GM23338 (cell line): ENCODE data around the gene CDK4. TPM values are rescaled to one million over a fixed set of nuclear protein-coding genes. Genes with fewer than 3 reads are reported as not detected.

ENCODE experiments used
- ATAC-seq: fragments of 200-7000 bp; cut with Tn5 transposase; 3 replicates; pipeline ENCODE4 v1.9.1; 2020
- DNase-seq: peaks from one replicate; pipeline ENCODE4 v3.0.0-alpha.2; 2015; ENCODE audit warnings: low spot score
- H2AFZ ChIP-seq: fragments of 200-600 bp; sonication (generic); 2 replicates; pipeline ENCODE4 v1.8.0; 2016; ENCODE audit warnings: antibody characterized with exemption, mild to moderate bottlenecking, moderate library complexity
- H3F3A ChIP-seq: fragments of 200-600 bp; sonication (generic); replicated peaks from 2 replicates; pipeline ENCODE4 v1.8.0; 2017; ENCODE audit warnings: antibody characterized with exemption, mixed run types, low read depth
- H3K27ac ChIP-seq: fragments of 200-600 bp; sonication (generic); 2 replicates; pipeline ENCODE4 v1.6.1; 2016; ENCODE audit warnings: low read depth
- H3K27me3 ChIP-seq: fragments of 200-600 bp; sonication (generic); 2 replicates; pipeline ENCODE4 v1.8.0; 2016; ENCODE audit warnings: mild to moderate bottlenecking, mixed run types, moderate library complexity; ENCODE audit not compliant: insufficient read depth
- H3K36me3 ChIP-seq: fragments of 200-600 bp; sonication (generic); 2 replicates; pipeline ENCODE4 v1.8.0; 2016; ENCODE audit warnings: mild to moderate bottlenecking; ENCODE audit not compliant: insufficient read depth
- H3K4me1 ChIP-seq: fragments of 200-600 bp; sonication (generic); 2 replicates; pipeline ENCODE4 v1.8.0; 2016; ENCODE audit warnings: mild to moderate bottlenecking, moderate library complexity; ENCODE audit not compliant: insufficient read depth
- H3K4me2 ChIP-seq: fragments of 200-600 bp; sonication (generic); 2 replicates; pipeline ENCODE4 v1.7.1; 2017; ENCODE audit warnings: mixed run types
- H3K4me3 ChIP-seq: fragments of 200-600 bp; sonication (generic); 2 replicates; pipeline ENCODE4 v1.6.1; 2016; ENCODE audit warnings: mixed run types
- H3K79me2 ChIP-seq: fragments of 200-600 bp; sonication (generic); replicated peaks from 2 replicates; pipeline ENCODE4 v1.8.0; 2017; ENCODE audit warnings: mild to moderate bottlenecking; ENCODE audit not compliant: insufficient read depth
- H3K9me2 ChIP-seq: fragments of 200-600 bp; sonication (generic); 2 replicates; pipeline ENCODE4 v1.8.0; 2017; ENCODE audit not compliant: insufficient read depth
- H4K20me1 ChIP-seq: fragments of 200-600 bp; sonication (generic); replicated peaks from 2 replicates; pipeline ENCODE4 v1.8.0; 2017; ENCODE audit warnings: mild to moderate bottlenecking; ENCODE audit not compliant: insufficient read depth
- H3K27ac Mint-ChIP-seq: 2 replicates; pipeline ENCODE4 v1.8.0; 2020; ENCODE audit warnings: inconsistent platforms, mild to moderate bottlenecking, moderate library complexity, mixed read lengths
- H3K27me3 Mint-ChIP-seq: 3 replicates; pipeline ENCODE4 v1.8.0; 2022; ENCODE audit warnings: low read depth, mild to moderate bottlenecking, moderate library complexity, mixed read lengths, inconsistent platforms; ENCODE audit not compliant: insufficient read depth, poor library complexity
- H3K36me3 Mint-ChIP-seq: 3 replicates; pipeline ENCODE4 v1.8.0; 2021; ENCODE audit warnings: low read depth, mild to moderate bottlenecking, inconsistent platforms, moderate library complexity, mixed read lengths
- H3K4me1 Mint-ChIP-seq: 3 replicates; pipeline ENCODE4 v1.8.0; 2020; ENCODE audit warnings: mild to moderate bottlenecking, inconsistent platforms, mixed read lengths
- H3K4me3 Mint-ChIP-seq: 3 replicates; pipeline ENCODE4 v1.8.0; 2021; ENCODE audit warnings: moderate library complexity, mild to moderate bottlenecking, inconsistent platforms, mixed read lengths
- H3K9me3 Mint-ChIP-seq: 3 replicates; pipeline ENCODE4 v1.8.0; 2020; ENCODE audit warnings: moderate library complexity, mild to moderate bottlenecking, inconsistent platforms, mixed read lengths
- EZH2 ChIP-seq: fragments of 200-600 bp; sonication (generic); IDR thresholded peaks from one replicate; pipeline ENCODE4 v1.8.0; 2017; ENCODE audit warnings: antibody characterized with exemption, mild to moderate bottlenecking, low read depth; ENCODE audit not compliant: unreplicated experiment
- EZH2phosphoT487 ChIP-seq: fragments of 200-600 bp; sonication (generic); IDR thresholded peaks from one replicate; pipeline ENCODE4 v1.8.1; 2018; ENCODE audit warnings: antibody characterized with exemption; ENCODE audit not compliant: unreplicated experiment
- NANOG ChIP-seq: IDR thresholded peaks from 2 replicates; pipeline ENCODE4 v1.6.1; 2016; ENCODE audit warnings: antibody characterized with exemption, borderline replicate concordance
- POLR2AphosphoS5 ChIP-seq: IDR thresholded peaks from 2 replicates; pipeline ENCODE4 v1.6.1; 2016; ENCODE audit warnings: antibody characterized with exemption, low read depth
- REST ChIP-seq: IDR thresholded peaks from one replicate; pipeline ENCODE4 v1.6.1; 2018; ENCODE audit warnings: antibody characterized with exemption; ENCODE audit not compliant: unreplicated experiment
- STAT1 ChIP-seq: IDR thresholded peaks from one replicate; pipeline ENCODE4 v1.6.1; 2016; ENCODE audit warnings: antibody characterized with exemption; ENCODE audit not compliant: unreplicated experiment
- polyA plus RNA-seq: library from polyadenylated mRNA; unstranded; fragments of >200 nt; fragmentation: Nextera tagmentation; extraction: Ambion mirVana; gene quantifications from 2 replicates; pipeline ENCODE4 v1.2.1, GENCODE V29; 2016
- total RNA-seq: library from RNA; depleted of rRNA; stranded (reverse); fragments of >200 nt; shearing (Covaris generic); gene quantifications from 2 replicates; pipeline ENCODE4 v1.2.3, GENCODE V29; 2014

The CDK4 gene
- total and polyA plus RNA-seq, 2 experiments from 2014 or later = 105 to 198 TPM

- TF ChIP-seq STAT1 = no peak
- TF ChIP-seq NANOG = no peak
- no peak for TF ChIP-seq EZH2
- no peak for TF ChIP-seq REST
- TF ChIP-seq EZH2phosphoT487 = no peak
- peak; percentile 63 for TF ChIP-seq POLR2AphosphoS5
- no peak overlapping the region for H3K27ac ChIP-seq
- peaks cover 11% of the 10 kb centered on the region for H3F3A ChIP-seq
- H3K9me2 ChIP-seq = no peaks in the 10 kb centered on the region
- H3K4me1 Mint-ChIP-seq = peaks cover 36% of the 10 kb centered on the region
- H3K27me3 ChIP-seq = peaks cover 81% of the 10 kb centered on the region
- peak overlapping the region; percentile 97 for H3K4me2 ChIP-seq
- H3K4me1 ChIP-seq = peaks cover 21% of the 10 kb centered on the region; the same call in 1 of the 2 replicates
- peak overlapping the region; percentile 68 for H3K4me3 Mint-ChIP-seq
- H3K79me2 ChIP-seq = no peaks in the 10 kb centered on the region
- no peaks in the 10 kb centered on the region for H3K9me3 Mint-ChIP-seq
- H3K27me3 Mint-ChIP-seq = peaks cover 53% of the 10 kb centered on the region
- H3K36me3 Mint-ChIP-seq = peaks cover 18% of the 10 kb centered on the region
- ATAC-seq = peak; percentile 9
- peak overlapping the region; percentile 83 for H3K4me3 ChIP-seq
- DNase-seq = peak; percentile 60
- no peak overlapping the region for H3K27ac Mint-ChIP-seq
- peak overlapping the region; percentile 95 for H2AFZ ChIP-seq
- H3K36me3 ChIP-seq = no peaks in the 10 kb centered on the region; the same call in 1 of the 2 replicates
- H4K20me1 ChIP-seq = 0 out of 2 replicates have a peak, but pooled peaks cover under 1% of the 10 kb centered on the region
Measured at GRCh38 chr12:57764662-57765002, 12.5 kb upstream of the CDK4 start.

- H3K9me2 ChIP-seq = no peaks in the 10 kb centered on the region
- Mint-ChIP-seq H3K27ac (no peak overlapping the region; the same call in 1 of the 2 replicates), H3K9me3 (no peaks in the 10 kb centered on the region), H3K4me3 (peak overlapping the region; percentile 68), H3K36me3 (peaks cover 12% of the 10 kb centered on the region), H3K27me3 (peaks cover 57% of the 10 kb centered on the region), H3K4me1 (peaks cover 36% of the 10 kb centered on the region)
- H3K4me3 ChIP-seq = peak overlapping the region; percentile 83
- DNase-seq (no peak), ATAC-seq (no peak)
- H3K36me3 ChIP-seq = no peaks in the 10 kb centered on the region; the same call in 1 of the 2 replicates
- no peak overlapping the region for H3K27ac ChIP-seq
- no peaks in the 10 kb centered on the region for H3K79me2 ChIP-seq
- H3K4me1 ChIP-seq = peaks cover 21% of the 10 kb centered on the region; the same call in 1 of the 2 replicates
- H3K27me3 ChIP-seq = peaks cover 83% of the 10 kb centered on the region
- TF ChIP-seq NANOG (no peak), EZH2 (peak; percentile 19)
- no peaks in the 10 kb centered on the region for H4K20me1 ChIP-seq
- H3F3A ChIP-seq = peaks cover 11% of the 10 kb centered on the region
- H3K4me2 ChIP-seq = peak overlapping the region; percentile 97
- H2AFZ ChIP-seq = peak overlapping the region; percentile 95
Measured at GRCh38 chr12:57763881-57764661, 12.0 kb upstream of the CDK4 start.
